Endothelial cell of umbilical vein (primary cell): Measurements from ENCODE around the gene SWI5. TPM values are rescaled to one million over a fixed set of nuclear protein-coding genes. Genes with fewer than 3 reads are reported as not detected.

Experiments used
- BruUV-seq: library from RNA; stranded (reverse); fragments of 400-500 nt; replicated peaks from 2 replicates; lab custom pipeline; 2021; lab: Mats Ljungman, UMichigan
- CTCF ChIA-PET: fragments of 300-600, 350-600 bp; sonication (Branson Sonifier 250); formaldehyde crosslinking; loops from one replicate; lab custom pipeline; 2021; ENCODE audit warnings: antibody characterized with exemption, inconsistent platforms; lab: Charles Lee
- POLR2A ChIA-PET: fragments of 300-600, 350-600 bp; sonication (Branson Sonifier 250); formaldehyde crosslinking; loops from one replicate; lab custom pipeline; 2021; ENCODE audit warnings: antibody characterized with exemption, inconsistent platforms; lab: Charles Lee
- DNase-seq: peaks from one replicate; pipeline ENCODE4 v3.0.0-alpha.2; 2011; ENCODE audit warnings: low read depth, low spot score
- FAIRE-seq: peaks from 2 replicates; lab custom pipeline; 2011; peaks lifted over from hg19 to GRCh38; lab: Jason Lieb, UNC
- H2AFZ ChIP-seq: 2 replicates; pipeline ENCODE4 v1.6.0; 2012; ENCODE audit warnings: low read depth, low read length, control low read depth, inconsistent platforms
- H3K27ac ChIP-seq: 2 replicates; pipeline ENCODE4 v1.5.1; 2011; ENCODE audit warnings: low read depth, mild to moderate bottlenecking, control low read depth, low read length, moderate library complexity; ENCODE audit not compliant: insufficient read depth
- H3K27me3 ChIP-seq, 2 experiments: 2 replicates each; pipeline versions ENCODE4 v1.6.0 to v1.6.1; 2011; ENCODE audit warnings: low read length in 2 of 2, mixed read lengths in 1 of 2; ENCODE audit not compliant: control insufficient read depth in 2 of 2, insufficient read depth in 2 of 2
- H3K36me3 ChIP-seq, 2 experiments: 2 replicates in 1 of 2; 3 replicates in 1 of 2; pipeline ENCODE4 v1.5.1; 2011; ENCODE audit warnings: low read length in 2 of 2, mild to moderate bottlenecking in 1 of 2, moderate library complexity in 1 of 2; ENCODE audit not compliant: control insufficient read depth in 2 of 2, insufficient read depth in 2 of 2; ENCODE audit errors: extremely low read depth in 1 of 2
- H3K4me1 ChIP-seq: 3 replicates; pipeline ENCODE4 v1.5.1; 2011; ENCODE audit warnings: mild to moderate bottlenecking, low read length; ENCODE audit not compliant: control insufficient read depth, insufficient read depth; ENCODE audit errors: extremely low read depth
- H3K4me2 ChIP-seq: 2 replicates; pipeline ENCODE4 v1.6.1; 2011; ENCODE audit warnings: low read length, control low read depth, mixed read lengths; ENCODE audit not compliant: insufficient read depth
- H3K4me3 ChIP-seq, 3 experiments: fragments of 200-600 bp in 1 of 3; sonication (generic), shearing (Covaris generic) in 1 of 3; replicated peaks in 1 of 3; 2 replicates each; pipeline ENCODE4 v1.5.1; 2011 to 2016; ENCODE audit warnings: control low read depth in 3 of 3, low read length in 3 of 3, mild to moderate bottlenecking in 2 of 3, inconsistent platforms in 1 of 3, low read depth in 1 of 3, moderate library complexity in 1 of 3; ENCODE audit not compliant: insufficient read depth in 1 of 3
- H3K79me2 ChIP-seq: 2 replicates; pipeline ENCODE4 v1.6.0; 2012; ENCODE audit warnings: low read length, inconsistent platforms; ENCODE audit not compliant: control insufficient read depth, insufficient read depth
- H3K9ac ChIP-seq: replicated peaks from 2 replicates; pipeline ENCODE3; 2011; ENCODE audit warnings: low read length, control low read depth; ENCODE audit not compliant: insufficient read depth; ENCODE audit errors: extremely low read depth
- H3K9me1 ChIP-seq: replicated peaks from 3 replicates; pipeline ENCODE4 v1.6.0; 2011; ENCODE audit warnings: mild to moderate bottlenecking, low read length; ENCODE audit not compliant: control insufficient read depth, insufficient read depth; ENCODE audit errors: extremely low read depth
- H3K9me3 ChIP-seq: replicated peaks from 2 replicates; pipeline ENCODE4 v1.5.1; 2012; ENCODE audit warnings: low read length, inconsistent platforms; ENCODE audit not compliant: control insufficient read depth, insufficient read depth
- H4K20me1 ChIP-seq: replicated peaks from 2 replicates; pipeline ENCODE3; 2011; ENCODE audit warnings: mild to moderate bottlenecking, low read length; ENCODE audit not compliant: control insufficient read depth, insufficient read depth; ENCODE audit errors: extremely low read depth
- CTCF ChIP-seq, 2 donors: IDR thresholded peaks; 1 replicate in 1 of 2; 2 replicates in 1 of 2; pipeline ENCODE4 v1.5.1; 2011; ENCODE audit warnings: low read length in 2 of 2, mild to moderate bottlenecking in 2 of 2, moderate library complexity in 2 of 2, control low read depth in 1 of 2, inconsistent platforms in 1 of 2, low read depth in 1 of 2; ENCODE audit not compliant: insufficient read depth in 1 of 2; ENCODE audit errors: extremely low read depth in 1 of 2
- FOS ChIP-seq: IDR thresholded peaks from 2 replicates; pipeline ENCODE4 v1.6.1; 2011; ENCODE audit warnings: mild to moderate bottlenecking, low read length, moderate library complexity, borderline replicate concordance; ENCODE audit not compliant: insufficient read depth
- GATA2 ChIP-seq: IDR thresholded peaks from 2 replicates; pipeline ENCODE4 v1.7.0; 2011; ENCODE audit warnings: low read depth, mild to moderate bottlenecking, moderate library complexity, mixed read lengths, low read length; ENCODE audit not compliant: insufficient read length, insufficient read depth
- JUN ChIP-seq: IDR thresholded peaks from 2 replicates; pipeline ENCODE4 v1.6.1; 2011; ENCODE audit warnings: borderline replicate concordance, low read depth; ENCODE audit not compliant: insufficient read length, insufficient read depth
- MAX ChIP-seq: IDR thresholded peaks from 2 replicates; pipeline ENCODE4 v1.6.1; 2011; ENCODE audit not compliant: insufficient read depth, insufficient read length
- MYC ChIP-seq: IDR thresholded peaks from one replicate; pipeline ENCODE4 v1.6.1; 2011; ENCODE audit warnings: mild to moderate bottlenecking, low read depth, low read length
- POLR2A ChIP-seq: IDR thresholded peaks from 2 replicates; pipeline ENCODE4 v1.6.1; 2012; ENCODE audit warnings: low read depth, mild to moderate bottlenecking, control low read depth, low read length
- POLR2AphosphoS5 ChIP-seq: IDR thresholded peaks from 2 replicates; pipeline ENCODE4 v1.6.1; 2012; ENCODE audit warnings: low read depth, mild to moderate bottlenecking, control low read depth, low read length, moderate library complexity; ENCODE audit not compliant: insufficient read depth
- dilution Hi-C: fragments of 300-500 bp; cut with MboI; formaldehyde crosslinking; loops from one replicate; pipeline ENCODE4 v1.15.0; 2019; ENCODE audit warnings: low sequenced_read_pairs; ENCODE audit not compliant: extremely low pct_ligation_motif_present
- intact Hi-C: fragments of 100-400 bp; cut with micrococcal nuclease; formaldehyde crosslinking; loops from one replicate; pipeline ENCODE4 v1.10.0; 2022
- polyA plus RNA-seq, 4 experiments: library from polyadenylated mRNA; depleted of rRNA in 3 of 4; stranded (reverse) in 3 of 4; unstranded in 1 of 4; fragments of >200 nt; gene quantifications; 2 replicates each; pipeline versions ENCODE4 v1.2.1 to v1.2.3, GENCODE V29; 2011 to 2012; ENCODE audit warnings: missing spikeins in 1 of 4
- total RNA-seq: library from RNA; stranded (reverse); gene quantifications from 2 replicates; pipeline ENCODE4 v1.2.3, GENCODE V29; 2021

SWI5 gene
- total and polyA plus RNA-seq, 2 donors (not counting 3 experiments of a cell fraction or from before 2014, with no cell fraction given): 21.2 to 58.0 TPM

- Histone ChIP-seq H4K20me1 (no peaks in the 10 kb centered on the region), H3K4me2 (no peak overlapping the region), H3K4me3 (no peak overlapping the region), H3K9ac (no peak overlapping the region), H3K4me1 (peaks cover 13% of the 10 kb centered on the region), H3K79me2 (no peaks in the 10 kb centered on the region), H3K9me1 (no peaks in the 10 kb centered on the region), H3K9me3 (no peaks in the 10 kb centered on the region), H2AFZ (no peak overlapping the region), H3K27ac (no peak overlapping the region), H3K36me3 (no peaks in the 10 kb centered on the region), H3K27me3 (no peaks in the 10 kb centered on the region)
- no peak for TF ChIP-seq MAX
- TF ChIP-seq POLR2AphosphoS5: no peak
- no peak for TF ChIP-seq POLR2A
- TF ChIP-seq CTCF (IDR thresholded peaks at IDR 0.05; ENCODE audit: extremely low read depth in 1 of 2, insufficient read depth in 1 of 2, low read depth in 1 of 2, low read length in 2 of 2): no peak
- no peak for TF ChIP-seq JUN
- TF ChIP-seq MYC: no peak
- TF ChIP-seq GATA2: no peak
- no peak for TF ChIP-seq FOS
- no peak for DNase-seq
- dilution Hi-C loops: no loop called here
- no peak for FAIRE-seq
- CTCF ChIA-PET: no interaction called here
- no TSS peak for BruUV-seq
- POLR2A ChIA-PET: no interaction called here
- intact Hi-C loops: no loop called here
These were observed 32.7 kb upstream of the SWI5 start for GRCh38 chr9:128243215-128244018.
